Nephron progenitor cell (in vitro differentiated cells): ENCODE data around the gene FAM98C.
A peak's percentile ranks its signal among the peaks of the same experiment; 100 is the strongest.
"Not testable (repeated sequence)": the region's sequence is repeated elsewhere in the genome, so short reads cannot be mapped to it uniquely, and the experiment has no call there.

ENCODE experiments used
- DNase-seq: peaks from one replicate; pipeline ENCODE4 v3.0.0; 2021
- H3K27ac Mint-ChIP-seq: 2 replicates; pipeline ENCODE4 v1.8.0; 2021; ENCODE audit warnings: mild to moderate bottlenecking, moderate library complexity, mixed read lengths
- H3K27me3 Mint-ChIP-seq: 2 replicates; pipeline ENCODE4 v1.8.0; 2021; ENCODE audit warnings: mild to moderate bottlenecking, low read depth, mixed read lengths; ENCODE audit not compliant: poor library complexity
- H3K36me3 Mint-ChIP-seq: 2 replicates; pipeline ENCODE4 v1.8.0; 2021; ENCODE audit warnings: low read depth, mixed read lengths
- H3K4me1 Mint-ChIP-seq: 2 replicates; pipeline ENCODE4 v1.8.0; 2021; ENCODE audit warnings: mixed read lengths
- H3K4me3 Mint-ChIP-seq: 2 replicates; pipeline ENCODE4 v1.8.0; 2021; ENCODE audit warnings: mild to moderate bottlenecking, moderate library complexity, mixed read lengths
- H3K9me3 Mint-ChIP-seq: 2 replicates; pipeline ENCODE4 v1.8.0; 2021; ENCODE audit warnings: mild to moderate bottlenecking, moderate library complexity, mixed read lengths
- CTCF ChIP-seq: fragments of 200-600 bp; sonication (generic); IDR thresholded peaks from 2 replicates; pipeline ENCODE4 v1.5.0; 2021; ENCODE audit warnings: antibody characterized with exemption

FAM98C gene

GRCh38 chr19:38360839-38361631, 41.9 kb upstream of the FAM98C start:
- Mint-ChIP-seq H3K4me1 (peaks cover 12% of the 10 kb centered on the region), H3K36me3 (no peaks in the 10 kb centered on the region), H3K27ac (no peak overlapping the region), H3K4me3 (peak overlapping the region; percentile 84), H3K9me3 (peaks cover 12% of the 10 kb centered on the region), H3K27me3 (peaks cover 74% of the 10 kb centered on the region)
- DNase-seq: no peak
- no peak for TF ChIP-seq CTCF

- H3K27ac Mint-ChIP-seq: no peak overlapping the region
- H3K9me3 Mint-ChIP-seq: peaks cover 14% of the 10 kb centered on the region
- H3K4me1 Mint-ChIP-seq: peaks cover 12% of the 10 kb centered on the region
- H3K27me3 Mint-ChIP-seq: peaks cover 71% of the 10 kb centered on the region
- peak overlapping the region; percentile 84 for H3K4me3 Mint-ChIP-seq
- no peaks in the 10 kb centered on the region for H3K36me3 Mint-ChIP-seq
- TF ChIP-seq CTCF: no peak
- peak; percentile 91 for DNase-seq
Measured at GRCh38 chr19:38361633-38362075, 41.2 kb upstream of the FAM98C start.

GRCh38 chr19:38362076-38362945, 40.6 kb upstream of the FAM98C start:
- H3K27ac Mint-ChIP-seq: no peak overlapping the region
- DNase-seq: peak; percentile 86
- no peaks in the 10 kb centered on the region for H3K36me3 Mint-ChIP-seq
- H3K9me3 Mint-ChIP-seq: peaks cover 14% of the 10 kb centered on the region
- TF ChIP-seq CTCF: no peak
- H3K4me3 Mint-ChIP-seq: peak overlapping the region; percentile 84
- H3K27me3 Mint-ChIP-seq: peaks cover 69% of the 10 kb centered on the region
- H3K4me1 Mint-ChIP-seq: peaks cover 12% of the 10 kb centered on the region

- Mint-ChIP-seq H3K4me3 (peak overlapping the region; percentile 84), H3K9me3 (peaks cover 14% of the 10 kb centered on the region), H3K27me3 (peaks cover 63% of the 10 kb centered on the region), H3K4me1 (peaks cover 12% of the 10 kb centered on the region)
- not testable (repeated sequence) for H3K36me3 Mint-ChIP-seq, DNase-seq, H3K27ac Mint-ChIP-seq
Measured at GRCh38 chr19:38362946-38363688, 39.8 kb upstream of the FAM98C start.

- Mint-ChIP-seq H3K27me3 (peaks cover 49% of the 10 kb centered on the region), H3K4me1 (no peaks in the 10 kb centered on the region), H3K27ac (peak overlapping the region; percentile 47), H3K36me3 (no peaks in the 10 kb centered on the region), H3K9me3 (peaks cover 11% of the 10 kb centered on the region), H3K4me3 (no peak overlapping the region)
- DNase-seq: no peak
- no peak for TF ChIP-seq CTCF
Measured at GRCh38 chr19:38367041-38367440, 35.9 kb upstream of the FAM98C start.

GRCh38 chr19:38369584-38369983, 33.3 kb upstream of the FAM98C start:
- no peak for DNase-seq
- peaks cover 11% of the 10 kb centered on the region for H3K9me3 Mint-ChIP-seq
- H3K27me3 Mint-ChIP-seq: peaks cover 51% of the 10 kb centered on the region
- TF ChIP-seq CTCF: no peak
- H3K4me1 Mint-ChIP-seq: peaks cover 5% of the 10 kb centered on the region
- H3K36me3 Mint-ChIP-seq: no peaks in the 10 kb centered on the region
- no peak overlapping the region for H3K27ac Mint-ChIP-seq
- H3K4me3 Mint-ChIP-seq: no peak overlapping the region
